GM18873 (cell line): ENCODE measurements around the gene ZSWIM6.

Experiments
- ATAC-seq: cut with Tn5 transposase; IDR thresholded peaks from one replicate; pipeline ENCODE4 v1.9.1; 2021; ENCODE audit warnings: mild to moderate bottlenecking, moderate library complexity, moderate number of reproducible peaks; ENCODE audit not compliant: unreplicated experiment, low FRiP score

The ZSWIM6 gene

DNA sequence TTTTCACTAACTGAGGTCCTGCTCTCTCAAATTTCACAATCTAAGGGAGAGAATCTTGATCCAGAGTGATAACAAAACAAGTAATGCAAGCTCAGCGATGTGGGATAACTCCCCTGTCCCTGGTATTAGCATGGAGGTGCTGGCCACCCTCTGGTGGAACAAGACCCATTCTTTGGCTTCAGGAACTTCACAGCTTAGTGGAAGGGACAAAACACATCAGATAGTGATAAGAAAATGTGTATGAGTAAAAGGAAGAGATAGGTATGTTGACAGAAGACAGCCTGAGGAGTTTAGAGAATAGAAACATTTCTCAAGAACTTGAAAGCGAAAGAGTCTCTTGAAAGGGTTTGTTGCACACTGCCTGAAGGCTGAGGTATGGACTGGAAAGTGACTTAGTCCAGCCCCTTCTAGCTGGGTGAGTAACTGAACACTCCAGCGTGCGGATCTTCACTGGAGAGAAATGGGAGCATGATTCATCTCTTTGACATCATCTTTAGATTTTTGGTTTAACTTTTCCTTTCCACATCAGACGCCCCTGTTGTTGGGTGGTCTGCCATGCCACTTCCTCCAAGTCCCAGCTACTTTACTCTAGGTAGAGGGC, 25.4 kb upstream of the ZSWIM6 start:
- peak; percentile 89 for ATAC-seq

- no peak for ATAC-seq
Observed at GRCh38 chr5:61307191-61307590, 24.9 kb upstream of the ZSWIM6 start.

GRCh38 chr5:61307611-61308010, 24.4 kb upstream of the ZSWIM6 start:
- ATAC-seq, result no peak

- no peak for ATAC-seq
Observed at GRCh38 chr5:61308712-61309111, 23.3 kb upstream of the ZSWIM6 start.

- ATAC-seq, result no peak
Observed at GRCh38 chr5:61309115-61309514, 22.9 kb upstream of the ZSWIM6 start.

GRCh38 chr5:61311056-61311610, 20.9 kb upstream of the ZSWIM6 start:
- no peak for ATAC-seq

GRCh38 chr5:61311836-61312808, 19.9 kb upstream of the ZSWIM6 start:
- ATAC-seq, result no peak

- ATAC-seq, result no peak
Observed at GRCh38 chr5:61313960-61314681, 17.9 kb upstream of the ZSWIM6 start.

- no peak for ATAC-seq
Observed at GRCh38 chr5:61318376-61318775, 13.7 kb upstream of the ZSWIM6 start.

DNA sequence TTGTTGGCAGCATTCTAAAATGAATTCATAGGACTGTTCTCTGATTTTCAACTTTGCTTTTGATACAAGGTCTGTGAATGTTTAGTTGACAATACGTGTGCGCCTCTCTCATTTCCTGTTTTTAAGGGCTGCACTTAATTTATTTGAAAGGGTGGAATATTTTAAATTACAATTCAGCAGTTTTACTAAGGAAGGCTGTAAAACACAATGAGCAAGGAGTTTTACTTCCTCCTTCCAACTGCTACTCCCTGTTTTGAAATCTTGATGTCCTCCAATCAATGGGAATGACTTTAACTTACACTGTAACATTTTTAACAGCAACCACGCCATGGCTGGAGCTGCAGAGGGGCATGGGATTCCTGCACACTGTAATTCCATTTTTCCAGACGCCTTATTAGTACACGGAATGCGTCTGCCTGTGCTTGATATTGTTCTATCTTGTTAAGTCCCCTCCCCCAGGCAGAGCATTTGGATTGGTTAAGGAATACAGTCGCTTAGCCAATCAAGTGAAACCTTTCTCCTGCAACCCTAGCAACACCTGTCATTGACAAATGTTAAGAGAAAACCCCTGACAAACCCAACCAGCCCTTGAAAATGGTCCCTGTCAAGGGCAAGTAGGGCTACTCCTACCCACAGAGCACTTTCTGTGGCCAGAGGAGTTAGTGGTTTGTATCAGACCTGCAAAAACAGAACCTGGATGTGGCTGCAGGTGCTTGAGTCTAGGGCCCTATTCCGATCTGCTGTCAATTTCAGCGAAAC, 12.5 kb upstream of the ZSWIM6 start:
- peak; percentile 99 for ATAC-seq

DNA sequence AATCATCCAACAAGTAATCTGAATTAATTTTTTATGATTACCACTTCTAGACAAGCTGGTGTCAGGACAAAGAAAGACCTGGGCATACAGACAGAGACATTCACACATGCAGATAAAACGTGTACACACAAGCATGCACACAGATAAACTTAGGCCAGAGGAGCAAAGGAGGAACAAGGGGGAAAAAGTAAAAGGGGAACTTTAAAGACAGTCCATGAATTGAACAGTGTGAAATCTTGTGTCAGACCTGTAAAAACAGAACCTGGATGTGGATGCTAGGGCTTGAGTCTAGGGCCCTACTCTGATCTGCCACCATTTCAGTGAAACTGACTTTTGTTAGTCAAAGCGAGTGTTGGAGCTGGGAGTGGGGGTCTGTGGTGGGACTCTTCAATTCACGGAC, 11.2 kb upstream of the ZSWIM6 start:
- no peak for ATAC-seq

- no peak for ATAC-seq
Observed at GRCh38 chr5:61321669-61322068, 10.4 kb upstream of the ZSWIM6 start.

GRCh38 chr5:61322738-61323725, 9.0 kb upstream of the ZSWIM6 start:
- no peak for ATAC-seq

GRCh38 chr5:61327760-61328753, 4.0 kb upstream of the ZSWIM6 start:
- peak; percentile 39 for ATAC-seq

- no peak for ATAC-seq
Observed at GRCh38 chr5:61328791-61329549, 3.1 kb upstream of the ZSWIM6 start.

DNA sequence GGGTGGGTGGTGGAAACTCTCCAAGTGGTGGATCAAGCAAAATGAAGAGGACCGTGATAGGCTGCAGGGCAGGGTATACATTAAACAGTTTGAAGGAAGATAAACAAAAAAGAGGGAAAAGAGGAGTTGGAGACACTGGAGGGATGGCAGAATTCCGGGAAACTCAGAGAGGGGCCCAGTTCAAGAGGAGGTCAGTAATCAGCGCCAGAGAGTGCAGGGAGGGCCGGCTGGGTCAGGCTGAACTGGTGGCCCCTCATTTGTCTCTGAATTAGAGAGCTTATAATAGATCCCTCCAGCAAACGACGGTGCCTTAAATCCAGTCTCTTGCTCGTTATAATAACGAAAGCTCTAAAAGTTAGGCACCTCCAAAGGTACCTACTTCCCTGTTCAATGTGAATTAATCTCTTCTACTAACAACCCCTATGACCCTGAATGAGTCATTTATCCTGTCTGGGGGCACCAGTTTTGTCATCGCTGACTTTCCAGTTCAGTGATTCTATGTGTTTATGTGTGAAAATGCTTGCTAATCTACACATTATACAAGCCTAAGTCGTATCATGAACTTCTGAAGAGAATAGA, 2.4 kb upstream of the ZSWIM6 start:
- ATAC-seq, result no peak
